Uterus (tissue), 2 donors: Measurements from ENCODE around the gene UBE2H.

Experiments
- CTCF ChIP-seq, 4 experiments: fragments of 200-600 bp in 2 of 4; fragments of 450-650 bp in 2 of 4; sonication (generic) in 2 of 4; IDR thresholded peaks; one replicate each; pipeline ENCODE4 v1.5.1; 2016 to 2019; ENCODE audit warnings: antibody characterized with exemption in 4 of 4, mild to moderate bottlenecking in 2 of 4, moderate library complexity in 1 of 4
- POLR2A ChIP-seq, 2 donors: fragments of 450-650 bp; IDR thresholded peaks; one replicate each; pipeline ENCODE4 v1.6.1; 2016; ENCODE audit warnings: antibody characterized with exemption in 2 of 2, mild to moderate bottlenecking in 1 of 2, moderate library complexity in 1 of 2

DNA sequence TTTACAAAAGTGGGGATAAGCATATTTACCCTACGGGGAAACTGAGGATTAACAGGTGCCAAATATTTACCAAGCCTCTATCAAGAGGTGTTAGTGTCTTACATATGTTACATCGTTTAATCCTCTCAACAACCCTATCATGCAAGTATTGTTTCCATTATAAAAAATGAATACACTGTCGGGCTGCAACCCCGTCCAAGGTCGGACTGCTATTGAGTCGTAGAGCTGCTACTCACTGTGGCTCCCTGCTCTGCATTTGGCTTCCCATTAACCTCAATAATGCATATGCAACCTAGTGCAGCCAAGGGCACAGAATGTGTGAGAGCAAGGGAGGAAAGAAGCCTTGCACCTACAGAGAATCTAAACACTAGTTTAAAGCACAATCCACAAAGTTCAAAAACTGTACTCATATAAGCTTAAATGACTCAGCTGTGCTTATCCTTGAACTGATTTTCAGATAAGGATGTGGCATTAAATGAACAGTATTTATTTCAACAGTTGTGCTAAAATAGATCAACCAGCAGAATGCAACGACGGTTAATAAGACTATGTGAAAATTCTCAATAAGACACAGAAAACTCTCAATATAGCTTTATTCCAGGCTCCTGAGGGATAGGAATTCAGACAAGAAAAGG is 49.9 kb downstream of the UBE2H start:
- TF ChIP-seq POLR2A (IDR thresholded peaks at IDR 0.05) (no peak), CTCF (IDR thresholded peaks at IDR 0.05) (no peak)
